Breast epithelium (tissue), 4 donors: ENCODE data around the gene FKBP1B. TPM values are rescaled to one million over a fixed set of nuclear protein-coding genes. Genes with fewer than 3 reads are reported as not detected.
A peak's percentile ranks its signal among the peaks of the same experiment; 100 is the strongest.
"Not testable (repeated sequence)": the region's sequence is repeated elsewhere in the genome, so short reads cannot be mapped to it uniquely, and the experiment has no call there.

Experiments used
- DNase-seq, 2 donors: peaks; one replicate each; pipeline ENCODE4 v3.0.0-alpha.2; 2019; ENCODE audit warnings: low spot score in 2 of 2
- H3K27ac ChIP-seq, 2 donors: fragments of 200-600 bp; sonication (generic) in 1 of 2; one replicate each; pipeline ENCODE4 v1.5.1; 2016 to 2019; ENCODE audit warnings: mild to moderate bottlenecking in 1 of 2
- H3K27me3 ChIP-seq, 2 donors: fragments of 200-600 bp; sonication (generic) in 1 of 2; one replicate each; pipeline versions ENCODE4 v1.5.1 to v1.6.0; 2017 to 2019; ENCODE audit warnings: control low read depth in 1 of 2, mild to moderate bottlenecking in 1 of 2
- H3K36me3 ChIP-seq: fragments of 200-600 bp; one replicate; pipeline ENCODE4 v1.5.1; 2019
- H3K4me1 ChIP-seq, 2 donors: fragments of 200-600 bp; sonication (generic); one replicate each; pipeline ENCODE4 v1.5.1; 2016 to 2019; ENCODE audit warnings: control low read depth in 1 of 2
- H3K4me3 ChIP-seq, 3 donors: fragments of 200-600 bp; sonication (generic); 1 replicate in 2 of 3; 2 replicates in 1 of 3; pipeline ENCODE4 v1.5.1; 2016 to 2019; ENCODE audit warnings: mild to moderate bottlenecking in 3 of 3, moderate library complexity in 2 of 3
- H3K9me3 ChIP-seq, 2 donors: fragments of 200-600 bp; sonication (generic) in 1 of 2; one replicate each; pipeline ENCODE4 v1.5.1; 2016 to 2019; ENCODE audit warnings: control low read depth in 1 of 2
- CTCF ChIP-seq, 3 donors: fragments of 450-650 bp; IDR thresholded peaks; one replicate each; pipeline ENCODE4 v1.5.1; 2016 to 2017; ENCODE audit warnings: antibody characterized with exemption in 3 of 3, mild to moderate bottlenecking in 3 of 3, moderate library complexity in 3 of 3
- POLR2A ChIP-seq: fragments of 450-650 bp; IDR thresholded peaks from one replicate; pipeline ENCODE4 v1.6.1; 2016; ENCODE audit warnings: antibody characterized with exemption, mild to moderate bottlenecking, moderate library complexity
- POLR2AphosphoS5 ChIP-seq, 3 donors: sonication (generic); formaldehyde crosslinking; IDR thresholded peaks; one replicate each; pipeline ENCODE4 v1.6.1; 2017; ENCODE audit warnings: antibody characterized with exemption in 3 of 3
- intact Hi-C: fragments of 100-400 bp; cut with DNase I; formaldehyde crosslinking; loops from one replicate; pipeline ENCODE4 v1.15.1; 2023; ENCODE audit warnings: low total_unique reads
- total RNA-seq, 3 donors: library from RNA; depleted of rRNA; stranded (reverse); fragments of >200 nt; gene quantifications; one replicate each; pipeline ENCODE4 v1.1.0, GENCODE V29; 2016

FKBP1B gene
- total RNA-seq, 3 donors from 2014 or later = 3.2 to 11.0 (median 7.2) TPM

GRCh38 chr2:24084386-24085199 lies 35.1 kb downstream of the FKBP1B start, which contains the start of gene TP53I3:
TSS of gene TP53I3 (minus strand) at chr2:24084834. CDS start at chr2:24084326, 508 bp downstream.
- intact Hi-C loops = loop anchor here (5.0 kb wide), 1 partner anchor 1027 kb away; no protein-coding TSS in a partner anchor
- DNase-seq = peak; percentile 83 to 87
- H3K27ac ChIP-seq = peak within 1 kb of the TSS; percentile 84 to 93
- peaks cover 0 to 5% of the 10 kb centered on the region in 2 donors for H3K4me1 ChIP-seq
- no peaks in the 10 kb centered on the region for H3K27me3 ChIP-seq
- TF ChIP-seq POLR2A (peak; percentile 45), CTCF (IDR thresholded peaks at IDR 0.05) (peak; percentile 80 to 97 (median 95)), POLR2AphosphoS5 (IDR thresholded peaks at IDR 0.05) (peak; percentile 21 to 53 (median 32))
- peak within 1 kb of the TSS; percentile 58 to 71 (median 66) for H3K4me3 ChIP-seq
- no peaks in the 10 kb centered on the region for H3K36me3 ChIP-seq
- H3K9me3 ChIP-seq = no peaks in the 10 kb centered on the region

- peaks cover 0 to 5% of the 10 kb centered on the region in 2 donors for H3K4me1 ChIP-seq
- intact Hi-C loops = no loop called here
- peak overlapping the region; percentile 84 to 93 for H3K27ac ChIP-seq
- H3K4me3 ChIP-seq = peak overlapping the region; percentile 58 to 71 (median 66)
- TF ChIP-seq CTCF (IDR thresholded peaks at IDR 0.05) = no peak
- TF ChIP-seq POLR2AphosphoS5 (IDR thresholded peaks at IDR 0.05) = no peak
- TF ChIP-seq POLR2A = no peak
- H3K27me3 ChIP-seq = no peaks in the 10 kb centered on the region
- H3K9me3 ChIP-seq = no peaks in the 10 kb centered on the region
- DNase-seq = no peak
- H3K36me3 ChIP-seq = no peaks in the 10 kb centered on the region
Observed at GRCh38 chr2:24085200-24085489, 35.6 kb downstream of the FKBP1B start.

GRCh38 chr2:24086241-24086640 lies 36.7 kb downstream of the FKBP1B start:
- H3K9me3 ChIP-seq = no peaks in the 10 kb centered on the region
- DNase-seq = no peak
- TF ChIP-seq POLR2AphosphoS5 (IDR thresholded peaks at IDR 0.05) (no peak), POLR2A (no peak), CTCF (IDR thresholded peaks at IDR 0.05) (no peak)
- H3K27ac ChIP-seq = no peak overlapping the region
- H3K36me3 ChIP-seq = no peaks in the 10 kb centered on the region
- no peak overlapping the region for H3K4me3 ChIP-seq
- peaks cover 0 to 5% of the 10 kb centered on the region in 2 donors for H3K4me1 ChIP-seq
- no peaks in the 10 kb centered on the region for H3K27me3 ChIP-seq
- intact Hi-C loops = no loop called here

- Histone ChIP-seq H3K27ac (no peak overlapping the region), H3K4me1 (peaks cover 0 to 5% of the 10 kb centered on the region in 2 donors), H3K27me3 (no peaks in the 10 kb centered on the region), H3K4me3 (no peak overlapping the region), H3K9me3 (no peaks in the 10 kb centered on the region), H3K36me3 (no peaks in the 10 kb centered on the region)
- intact Hi-C loops = no loop called here
- DNase-seq = no peak
- TF ChIP-seq POLR2AphosphoS5 (IDR thresholded peaks at IDR 0.05) (no peak), POLR2A (no peak), CTCF (IDR thresholded peaks at IDR 0.05) (no peak)
Observed at GRCh38 chr2:24087032-24087431, 37.5 kb downstream of the FKBP1B start.

- no peak overlapping the region for H3K27ac ChIP-seq
- no peaks in the 10 kb centered on the region for H3K9me3 ChIP-seq
- intact Hi-C loops = no loop called here
- H3K4me3 ChIP-seq = no peak overlapping the region
- H3K4me1 ChIP-seq = no peaks in the 10 kb centered on the region
- H3K36me3 ChIP-seq = no peaks in the 10 kb centered on the region
- TF ChIP-seq CTCF (IDR thresholded peaks at IDR 0.05) (no peak), POLR2A (no peak), POLR2AphosphoS5 (IDR thresholded peaks at IDR 0.05) (no peak)
- no peaks in the 10 kb centered on the region for H3K27me3 ChIP-seq
- DNase-seq = no peak
Observed at GRCh38 chr2:24088821-24089359, 39.3 kb downstream of the FKBP1B start.

GRCh38 chr2:24093270-24093669 lies 43.7 kb downstream of the FKBP1B start:
- H3K36me3 ChIP-seq, H3K9me3 ChIP-seq, H3K4me3 ChIP-seq, DNase-seq, H3K27ac ChIP-seq, H3K27me3 ChIP-seq, intact Hi-C loops, H3K4me1 ChIP-seq: not testable (repeated sequence)

- H3K27me3 ChIP-seq, H3K36me3 ChIP-seq, H3K4me1 ChIP-seq, intact Hi-C loops, H3K9me3 ChIP-seq, DNase-seq, H3K27ac ChIP-seq, H3K4me3 ChIP-seq: not testable (repeated sequence)
Observed at GRCh38 chr2:24095171-24095677, 45.7 kb downstream of the FKBP1B start.
